Activated CD4-positive, CD25-positive, alpha-beta regulatory T cell (primary cell): ENCODE results near the gene LAMTOR3.

ENCODE experiments used
- DNase-seq, 4 experiments: peaks; one replicate each; lab custom pipeline; 2025; lab: John Stamatoyannopoulos, UW

LAMTOR3 gene

DNA sequence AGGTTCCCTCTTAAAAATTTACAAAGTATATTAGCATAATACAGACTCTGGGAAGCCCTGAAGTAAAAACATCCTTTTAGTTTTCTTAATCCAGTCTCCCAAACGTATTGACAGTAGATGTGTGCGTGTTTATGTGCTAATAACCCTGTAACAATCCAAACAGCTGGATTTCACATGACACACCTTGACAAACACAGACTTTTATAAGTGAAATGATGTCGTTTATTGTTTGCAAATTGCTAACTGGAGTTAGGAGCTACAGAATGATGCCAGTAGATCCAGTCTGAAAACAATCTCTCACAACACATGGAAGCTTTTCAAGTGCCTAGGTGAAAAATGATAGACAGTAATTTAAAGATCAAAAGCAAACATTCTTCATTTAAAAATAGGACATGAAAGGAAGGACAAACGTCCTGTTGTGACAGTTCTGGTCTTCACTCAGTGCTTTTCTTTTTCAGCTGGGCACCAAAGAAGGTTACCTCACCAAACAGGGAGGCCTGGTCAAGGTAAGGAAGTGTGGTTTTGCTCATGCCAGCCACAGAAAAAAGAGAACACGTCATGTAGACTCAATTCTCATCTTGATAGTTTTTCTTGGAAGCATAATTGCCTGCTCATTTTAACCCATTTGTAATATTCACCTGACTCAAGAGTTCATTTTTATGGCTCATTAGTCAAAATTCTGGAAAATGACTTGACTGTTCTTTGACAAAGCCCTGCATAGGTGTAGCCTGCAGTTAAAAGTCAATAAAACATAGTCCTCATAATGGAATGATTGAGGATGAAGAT lies 32.9 kb downstream of the LAMTOR3 start:
- DNase-seq, result no peak

DNA sequence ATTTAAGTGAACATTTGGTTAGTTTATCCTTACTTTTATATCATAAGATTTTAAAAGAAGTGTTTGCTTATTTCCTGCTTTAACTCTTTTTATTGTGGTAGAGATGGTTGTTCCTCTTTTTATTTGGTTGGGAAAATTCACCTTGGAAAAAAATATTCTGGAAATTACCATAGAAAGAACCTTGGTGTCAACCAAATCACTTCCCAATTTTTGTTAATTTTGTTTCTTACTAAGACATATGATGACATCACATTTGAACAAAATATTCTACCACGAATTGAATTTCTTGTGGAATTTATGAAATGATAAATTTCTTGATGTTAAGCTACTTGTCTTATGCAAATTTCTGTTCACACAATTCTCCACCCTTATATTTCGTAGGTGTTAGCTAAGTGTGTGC lies 33.7 kb downstream of the LAMTOR3 start:
- DNase-seq, result no peak

DNA sequence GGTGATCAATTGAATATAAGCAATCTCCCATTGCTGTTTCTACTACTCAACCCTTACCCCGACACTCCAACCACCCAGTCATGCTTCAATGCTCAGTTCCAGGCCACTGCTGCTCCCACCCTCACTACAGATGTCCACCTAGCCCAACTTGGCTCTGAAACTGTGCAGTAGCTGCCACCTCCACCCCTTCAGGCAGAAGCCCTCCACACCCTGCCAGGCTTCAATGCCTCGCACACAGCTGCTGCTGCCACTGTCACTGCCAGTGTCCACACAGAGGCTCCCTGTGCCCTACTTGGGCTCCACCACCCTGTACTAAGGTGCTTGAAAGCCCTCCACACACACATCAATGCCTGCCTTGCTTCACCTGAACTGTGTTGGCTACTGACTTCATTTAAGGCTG lies 34.6 kb downstream of the LAMTOR3 start:
- no peak for DNase-seq

DNA sequence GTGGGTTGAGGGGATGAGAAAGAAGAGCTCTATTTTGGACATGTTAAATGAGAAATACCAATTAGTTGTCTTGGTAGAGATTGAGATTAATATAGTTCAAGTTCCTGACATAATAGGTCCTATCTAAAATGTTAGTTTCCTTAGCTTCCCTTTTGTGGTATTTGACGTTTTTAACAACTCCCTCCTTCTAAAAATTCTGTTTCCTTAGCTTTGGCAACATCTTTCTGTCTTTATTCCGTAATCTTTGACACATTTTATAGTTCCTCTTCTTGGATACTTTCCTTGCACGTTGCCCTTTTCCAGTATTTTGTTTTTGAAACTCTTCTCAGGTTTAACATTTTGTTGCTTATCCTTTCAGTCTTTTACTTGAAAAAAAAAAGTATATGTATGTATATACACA lies 36.9 kb downstream of the LAMTOR3 start:
- DNase-seq, result no peak

DNA sequence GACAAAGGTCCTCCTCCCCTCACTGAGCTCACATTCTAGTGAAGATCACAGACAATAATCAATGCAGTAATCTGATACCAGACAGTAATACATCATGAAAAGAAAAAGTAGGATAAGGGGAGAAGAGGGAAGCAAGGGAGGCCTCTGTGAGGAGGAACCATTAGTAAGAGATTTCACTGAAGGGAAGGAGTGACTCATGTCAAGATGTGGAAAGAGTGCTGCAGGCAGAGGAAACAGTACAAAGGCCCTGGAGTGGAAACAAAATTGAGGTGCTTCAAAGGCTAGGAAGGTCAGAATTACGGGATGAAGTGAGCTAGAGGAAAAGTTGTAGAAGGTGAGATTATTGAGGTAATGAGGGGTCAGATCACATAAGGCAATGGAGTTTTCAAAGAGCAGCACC lies 38.1 kb downstream of the LAMTOR3 start:
- no peak for DNase-seq

DNA sequence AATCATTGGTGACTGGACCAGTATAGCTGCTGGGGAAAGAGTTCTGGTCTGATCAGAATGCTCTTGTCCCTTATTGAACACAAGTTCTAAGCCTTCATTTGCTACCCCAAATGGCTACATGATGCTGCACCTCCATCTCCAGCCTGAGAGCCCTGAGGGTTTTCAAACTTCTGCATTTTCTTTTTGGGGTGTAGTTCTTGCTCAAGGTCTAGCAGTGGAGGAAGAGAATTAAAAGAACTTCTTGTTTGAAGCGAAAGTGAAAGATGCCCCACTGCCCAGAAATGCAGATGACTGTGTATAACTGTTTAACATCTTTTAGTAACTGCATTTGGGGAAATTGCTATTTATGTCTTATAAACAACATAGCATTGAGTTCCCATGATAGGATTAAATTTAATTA lies 38.5 kb downstream of the LAMTOR3 start:
- DNase-seq, result no peak

DNA sequence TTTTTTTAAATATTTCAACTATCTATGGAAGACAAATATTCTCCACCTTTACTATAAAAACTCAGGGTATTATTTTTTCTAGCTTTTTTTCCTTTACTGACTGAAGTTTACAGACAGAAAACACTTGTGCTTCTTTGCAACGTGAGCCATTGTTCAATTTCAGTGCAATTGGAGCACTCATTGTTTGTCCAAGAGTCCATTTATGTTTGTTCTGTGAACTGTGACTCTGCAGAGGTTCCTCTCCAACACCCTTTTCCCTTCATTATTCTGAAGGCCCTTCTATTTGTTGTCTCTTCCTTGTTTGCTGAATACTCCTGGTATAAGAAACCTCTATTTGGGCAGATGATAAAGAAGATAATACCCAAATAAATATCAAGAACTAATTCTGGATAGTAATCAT lies 40.2 kb downstream of the LAMTOR3 start:
- no peak for DNase-seq

DNA sequence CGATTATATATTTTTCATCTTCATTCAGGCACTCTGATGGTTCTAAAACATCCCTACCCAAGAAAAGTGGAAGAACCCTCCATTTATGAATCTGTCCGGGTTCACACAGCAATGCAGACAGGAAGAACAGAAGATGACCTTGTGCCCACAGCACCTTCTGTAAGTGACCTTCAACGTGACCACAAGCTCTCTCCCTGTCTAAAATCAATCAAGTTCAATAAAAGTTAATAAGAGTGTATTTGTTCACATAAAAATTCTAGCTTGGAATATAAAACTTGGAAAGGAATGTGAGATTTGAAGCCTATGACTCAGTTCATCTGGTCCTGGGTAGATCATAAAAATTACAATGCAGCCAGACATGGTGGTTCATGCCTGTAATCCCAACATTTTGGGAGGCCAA lies 41.0 kb downstream of the LAMTOR3 start:
- no peak for DNase-seq

DNA sequence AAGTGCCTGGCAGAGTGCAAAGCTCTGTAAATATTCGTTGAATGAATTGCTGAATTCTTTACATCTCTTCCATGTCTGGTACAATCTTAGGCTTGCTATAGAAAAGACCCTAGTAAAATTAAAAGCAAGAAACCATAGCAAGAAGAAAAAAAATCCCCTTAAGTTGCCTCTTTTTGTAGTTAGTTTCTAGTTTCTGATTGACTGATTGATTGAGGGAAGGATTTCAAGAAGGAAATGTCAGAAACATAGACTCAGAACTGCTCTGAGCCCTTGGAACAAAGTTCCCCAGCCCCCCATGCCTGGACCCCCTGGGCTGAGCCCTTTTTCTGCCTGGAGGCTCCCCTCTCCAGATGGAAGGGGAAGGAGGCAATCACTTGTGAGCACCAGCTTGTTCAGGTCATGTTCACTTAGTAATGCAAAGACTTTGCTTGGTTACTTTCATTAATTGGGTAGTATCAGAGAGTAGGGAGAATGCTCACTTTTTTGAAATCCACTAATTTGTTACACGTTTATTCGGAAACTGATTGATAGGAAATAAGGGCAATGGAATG lies 42.0 kb downstream of the LAMTOR3 start:
- DNase-seq, result no peak

DNA sequence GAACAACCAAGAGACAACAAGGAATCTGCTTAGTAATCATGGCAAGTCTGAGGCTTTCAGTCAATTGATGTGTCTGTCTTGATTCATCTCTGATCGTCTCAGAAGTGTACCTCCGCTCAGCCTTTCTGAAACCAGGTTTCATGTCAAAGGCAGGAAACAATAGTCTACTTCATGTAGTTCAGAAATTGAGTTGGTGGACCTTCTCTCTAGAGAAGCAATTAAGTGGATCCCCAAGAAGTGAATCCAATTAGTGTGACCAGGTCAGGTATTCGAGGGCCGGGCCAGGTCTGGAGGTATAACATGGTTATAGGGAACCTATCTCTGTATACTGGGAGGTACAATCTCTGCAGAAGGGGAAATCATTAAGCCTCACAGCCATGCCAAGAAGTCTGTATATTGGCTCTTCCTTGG lies 45.6 kb downstream of the LAMTOR3 start:
- no peak for DNase-seq

DNA sequence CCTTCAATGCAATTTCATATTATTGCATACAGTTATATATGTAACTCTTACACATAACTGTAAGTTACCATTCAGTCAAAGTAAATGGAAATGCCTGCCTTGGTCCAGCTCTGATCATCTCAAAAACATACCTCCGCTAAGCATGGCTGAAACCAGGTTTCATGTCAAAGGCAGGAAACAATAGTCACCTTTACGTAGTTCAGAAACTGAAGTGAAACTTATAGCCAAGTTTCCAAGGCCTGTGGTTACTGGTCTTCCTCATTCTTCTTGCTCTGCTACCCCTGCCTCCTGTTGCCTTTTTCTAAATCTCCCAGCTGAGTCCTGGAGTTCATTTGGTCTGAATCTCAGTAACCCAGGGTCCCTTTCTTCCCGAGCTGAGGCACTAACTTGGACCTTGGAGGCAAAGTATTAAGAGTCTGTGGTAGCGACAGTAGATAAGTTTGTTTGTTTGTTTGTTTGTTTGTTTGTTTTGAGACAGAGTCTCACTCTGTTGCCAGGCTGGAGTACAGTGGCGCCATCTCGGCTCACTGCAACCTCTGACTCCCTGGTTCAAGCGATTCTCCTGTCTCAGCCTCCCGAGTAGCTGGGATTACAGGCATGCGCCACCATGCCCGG lies 46.8 kb downstream of the LAMTOR3 start:
- no peak for DNase-seq

DNA sequence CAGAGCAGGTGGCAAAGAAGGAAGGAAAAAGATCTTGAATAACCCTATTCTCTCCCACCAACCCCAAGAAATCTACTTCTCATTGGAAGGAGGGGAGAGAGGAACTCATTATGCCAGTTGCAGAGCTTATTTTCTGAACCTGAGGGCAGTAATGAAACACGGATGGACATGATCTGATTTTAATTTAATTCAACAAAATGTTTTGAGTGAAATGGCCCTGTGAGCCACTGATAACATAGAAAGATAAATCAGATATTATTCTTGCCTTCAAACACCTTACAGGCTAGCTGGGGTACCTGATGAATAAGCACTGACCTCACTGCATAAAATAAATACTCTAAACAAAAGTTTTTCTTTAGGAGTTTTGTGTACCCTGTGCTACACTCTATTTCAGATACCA lies 47.3 kb downstream of the LAMTOR3 start:
- DNase-seq, result no peak

DNA sequence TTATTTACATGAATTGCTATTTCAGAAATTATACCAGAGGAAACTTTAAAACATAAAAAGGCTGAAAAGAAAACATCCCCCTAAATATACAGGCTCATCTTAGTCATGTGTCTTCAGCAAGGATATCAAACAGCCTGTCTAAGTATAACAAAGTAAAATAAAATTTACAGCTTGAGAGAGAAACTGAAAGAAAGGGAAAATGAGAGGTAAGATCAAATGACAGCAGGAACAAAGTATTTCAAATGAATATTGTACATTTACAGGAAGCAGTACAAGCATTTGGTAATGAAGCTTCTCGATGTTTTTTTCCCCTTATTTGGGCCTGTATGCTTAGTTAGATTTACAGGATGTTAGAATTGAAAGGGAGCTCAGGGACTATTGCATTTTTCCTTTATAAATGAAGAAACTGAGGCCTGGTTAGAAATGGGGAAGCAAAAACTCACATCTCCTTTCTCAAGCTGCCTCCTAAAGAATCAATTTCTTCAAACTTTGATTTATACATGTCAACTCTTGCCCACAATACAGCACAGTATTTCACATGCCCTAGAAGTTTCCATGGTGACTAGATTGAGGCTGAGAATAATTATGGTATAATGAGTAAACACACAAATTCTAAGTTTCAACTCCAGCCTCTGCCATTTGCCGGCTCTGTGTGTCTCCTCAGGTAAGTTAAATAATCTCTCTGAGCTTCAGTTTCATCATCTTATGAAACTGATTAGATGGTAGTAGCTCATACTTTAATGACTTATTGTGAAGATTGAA lies 48.3 kb downstream of the LAMTOR3 start:
- no peak for DNase-seq

DNA sequence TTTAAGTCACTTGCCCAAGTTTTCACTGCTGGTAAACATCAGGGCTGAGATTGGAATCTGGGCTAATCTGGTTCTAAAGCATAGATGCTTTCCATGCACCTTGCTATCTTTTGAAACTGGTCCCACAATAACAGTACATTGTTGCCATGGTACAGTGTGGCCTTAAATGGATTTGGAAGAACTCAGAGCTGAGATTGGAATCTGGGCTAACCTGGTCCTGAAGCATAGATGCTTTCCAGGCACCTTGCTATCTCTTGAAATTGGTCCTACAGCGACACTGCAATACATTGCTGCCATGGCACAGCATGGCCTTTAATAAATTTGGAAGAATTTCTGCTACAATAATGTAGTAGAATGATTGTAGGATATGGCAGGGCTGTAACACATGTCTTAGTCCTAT lies 49.0 kb downstream of the LAMTOR3 start:
- DNase-seq, result no peak

DNA sequence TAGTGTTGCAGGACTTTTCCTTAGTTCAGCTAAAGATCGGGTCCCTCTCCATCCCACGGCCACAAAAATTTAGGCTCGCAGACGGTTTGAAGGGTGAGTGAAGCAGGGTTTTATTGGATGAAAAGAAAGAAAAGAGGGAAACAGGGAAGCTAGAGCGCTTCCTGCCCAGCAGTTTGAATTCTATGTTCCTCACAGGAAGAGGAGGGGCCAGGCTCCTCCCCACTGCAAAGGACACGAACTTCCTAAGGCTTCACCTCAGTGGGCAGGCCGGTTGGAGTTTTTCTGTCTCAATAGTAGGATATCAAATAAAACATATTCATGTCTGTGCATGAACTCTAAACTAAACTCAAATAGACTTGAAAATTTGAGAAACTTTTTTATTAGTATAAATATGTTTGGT lies 50.2 kb downstream of the LAMTOR3 start:
- DNase-seq, result no peak

DNA sequence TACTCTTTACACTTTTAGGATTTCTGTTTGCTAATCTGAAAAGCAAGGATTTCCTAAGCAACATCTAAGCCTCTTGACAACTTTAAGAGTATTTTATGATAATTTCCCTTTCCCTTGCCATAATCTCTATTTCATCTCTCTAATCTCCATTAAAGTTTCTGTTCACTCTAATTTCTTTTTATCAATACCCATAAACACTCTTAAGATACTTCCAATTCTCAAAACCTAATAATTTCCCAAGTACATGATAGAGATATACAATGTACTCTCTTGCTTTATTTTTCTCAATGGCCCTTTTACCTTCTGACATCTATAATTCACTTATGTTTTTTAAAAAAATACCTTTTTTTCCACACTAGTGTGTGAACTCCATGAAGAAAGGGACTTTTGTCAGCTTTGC lies 50.8 kb downstream of the LAMTOR3 start:
- no peak for DNase-seq

DNA sequence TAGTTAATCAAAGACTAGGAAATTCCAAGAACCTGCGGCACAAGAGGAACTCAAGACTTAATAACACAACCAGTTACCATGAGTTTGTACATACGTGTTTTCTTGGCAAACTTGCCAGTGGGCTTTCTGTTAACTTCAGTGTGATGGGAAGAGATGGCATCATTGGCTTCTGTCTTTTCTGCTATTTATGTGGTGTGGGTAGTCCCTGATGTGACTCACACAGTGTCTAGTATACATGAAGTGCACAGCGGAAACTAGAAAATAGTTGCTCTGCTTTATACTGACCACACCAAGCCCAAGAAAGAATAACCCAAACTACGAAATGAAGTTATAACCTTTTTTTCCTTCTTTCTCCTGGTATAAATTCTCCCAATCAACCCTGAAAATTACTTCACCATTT lies 53.1 kb downstream of the LAMTOR3 start:
- DNase-seq, result no peak

DNA sequence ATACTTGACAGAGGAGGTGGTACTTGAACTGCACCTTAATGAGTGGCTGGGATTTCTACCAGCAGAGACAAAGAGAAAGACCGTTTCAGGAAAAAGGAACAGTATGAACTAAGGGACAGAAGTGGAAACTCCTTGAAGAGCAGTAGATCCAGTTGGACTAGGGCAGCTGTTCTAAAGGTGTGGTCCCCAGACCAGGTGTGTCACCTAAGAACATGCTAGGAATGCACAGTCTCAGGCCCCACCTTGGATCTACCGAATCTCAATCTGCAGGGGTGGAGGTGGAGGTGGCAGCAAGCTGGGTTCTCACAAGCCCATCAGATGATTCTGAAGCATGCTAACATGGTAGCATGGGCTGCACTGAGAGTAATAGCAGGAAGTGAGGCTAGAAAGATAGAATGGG lies 55.3 kb downstream of the LAMTOR3 start:
- DNase-seq, result no peak

DNA sequence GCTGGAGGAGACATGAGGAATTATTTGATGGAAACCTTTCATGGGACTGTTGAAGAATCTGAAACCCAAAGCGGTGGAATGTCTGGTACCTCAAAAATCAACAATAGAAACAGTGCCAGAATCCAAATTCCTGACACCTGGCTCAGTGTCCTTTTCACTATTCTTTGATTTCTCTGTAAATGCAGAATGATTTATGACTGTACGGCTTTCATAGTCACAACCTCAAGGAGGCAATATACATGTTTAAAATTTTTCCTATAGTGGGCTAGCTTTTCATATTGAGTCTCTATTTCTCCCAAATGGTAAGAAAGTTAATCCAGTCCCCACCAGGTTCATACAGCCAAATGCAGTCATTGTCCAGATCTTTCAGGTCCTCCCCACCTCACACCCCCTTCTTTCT lies 58.3 kb downstream of the LAMTOR3 start:
- DNase-seq, result no peak

DNA sequence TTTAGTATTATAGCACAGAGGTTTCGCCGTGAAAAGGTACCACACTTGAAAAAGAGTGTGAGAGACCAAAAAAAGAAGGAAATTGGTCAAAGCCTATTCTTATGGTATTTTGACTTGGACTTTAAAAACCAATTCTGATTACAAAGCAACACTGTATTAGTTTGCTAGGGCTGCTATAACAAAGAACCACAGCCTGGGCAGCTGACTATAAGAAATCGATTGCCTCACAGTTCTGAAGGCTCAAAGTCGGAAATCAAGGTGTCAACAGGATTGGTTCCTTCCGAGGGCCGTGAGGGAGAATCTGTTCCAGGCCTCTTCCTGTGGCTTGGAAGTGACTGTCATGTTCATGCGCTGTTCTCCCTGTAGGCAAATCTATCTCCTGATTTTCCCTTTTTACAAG lies 59.7 kb downstream of the LAMTOR3 start:
- no peak for DNase-seq

DNA sequence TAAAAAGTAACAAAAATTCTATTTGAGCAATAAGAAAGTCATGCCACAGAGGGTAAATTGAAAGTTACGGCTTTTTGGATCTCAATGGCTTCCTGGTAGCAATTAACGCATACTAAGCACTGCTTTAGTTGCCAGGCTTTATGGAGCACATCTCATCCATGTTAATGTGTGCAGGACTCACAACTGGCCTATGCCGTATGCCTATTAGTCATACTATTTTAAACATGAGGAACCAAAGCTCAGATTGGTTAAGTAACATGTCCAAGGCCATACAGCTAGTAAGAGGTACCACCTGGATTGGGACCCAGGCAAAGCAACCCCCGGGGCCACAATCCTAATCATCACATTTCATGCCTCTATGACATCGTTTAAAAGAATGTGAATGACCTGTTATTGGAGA lies 60.5 kb downstream of the LAMTOR3 start:
- no peak for DNase-seq

DNA sequence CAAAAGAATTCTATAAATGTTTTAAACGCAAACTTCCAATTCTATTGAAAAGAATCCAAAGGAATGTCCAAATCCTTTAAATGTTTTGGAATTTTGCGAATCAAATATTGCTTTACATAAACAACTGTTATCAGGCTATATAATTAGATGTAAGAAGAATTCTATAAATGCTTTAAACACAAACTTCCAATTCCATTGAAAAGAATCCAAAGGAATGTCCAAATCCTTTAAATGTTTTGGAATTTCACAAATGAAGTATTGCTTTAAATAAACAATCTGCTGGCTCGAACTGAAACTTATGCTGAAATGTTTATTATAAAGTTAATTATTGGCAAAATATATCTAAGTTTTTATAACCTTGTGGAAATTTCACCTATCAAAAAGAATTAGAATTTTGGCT lies 61.5 kb downstream of the LAMTOR3 start:
- no peak for DNase-seq

DNA sequence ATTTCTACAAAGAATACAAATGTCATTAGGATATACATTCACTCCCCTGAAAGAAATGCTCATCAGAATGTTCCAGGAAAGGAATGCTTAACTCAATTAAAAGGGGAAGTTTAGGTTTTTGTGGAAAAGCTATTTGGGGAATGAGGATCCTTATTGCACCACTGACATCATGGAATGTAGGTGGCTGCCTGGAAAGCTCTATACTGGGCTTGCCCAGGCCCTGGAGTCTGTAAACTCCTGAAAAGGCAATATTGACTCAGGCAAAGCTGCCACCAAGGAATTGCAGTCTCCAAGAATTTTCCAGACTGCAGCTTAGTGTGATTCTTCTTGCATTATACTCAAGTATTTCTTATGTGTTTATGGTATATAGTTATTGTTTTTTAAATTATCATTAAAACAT lies 61.9 kb downstream of the LAMTOR3 start:
- DNase-seq, result no peak
